ENCODE data around the gene MED13L.

Gene MED13L

GRCh38 chr12:116278667-116279066 is 1.2 kb upstream of the MED13L start:
- Histone ChIP-seq H3K27me3 (ENCODE audit: control insufficient read depth in 1 of 2, insufficient read depth in 2 of 2, low read length in 2 of 2) (no peaks in the 10 kb centered on the region), H3K27ac (ENCODE audit: low read depth, low read length) (no peak overlapping the region), H3K4me1 (ENCODE audit: control insufficient read depth in 1 of 2, insufficient read depth in 2 of 2, low read length in 2 of 2) (peaks cover 13 to 17% of the 10 kb centered on the region in 2 donors), H3K9ac (ENCODE audit: low read depth in 1 of 2, low read length in 2 of 2) (no peak overlapping the region), H3K36me3 (ENCODE audit: control insufficient read depth in 1 of 2, insufficient read depth in 2 of 2, low read length in 2 of 2) (no peaks in the 10 kb centered on the region), H3K4me3 (ENCODE audit: low read depth in 1 of 2, low read length in 2 of 2) (no peak overlapping the region), H3K9me3 (ENCODE audit: control insufficient read depth in 1 of 2, low read length in 2 of 2) (no peaks in the 10 kb centered on the region)

- no peaks in the 10 kb centered on the region for H3K36me3 ChIP-seq (ENCODE audit: control insufficient read depth in 1 of 2, insufficient read depth in 2 of 2, low read length in 2 of 2)
- H3K9me3 ChIP-seq (ENCODE audit: control insufficient read depth in 1 of 2, low read length in 2 of 2) = no peaks in the 10 kb centered on the region
- H3K9ac ChIP-seq (ENCODE audit: low read depth in 1 of 2, low read length in 2 of 2) = peak overlapping the region in 1 of 2 donors; percentile 45
- peak overlapping the region; percentile 47 to 60 for H3K4me3 ChIP-seq (ENCODE audit: low read depth in 1 of 2, low read length in 2 of 2)
- peaks cover 18 to 21% of the 10 kb centered on the region in 2 donors for H3K4me1 ChIP-seq (ENCODE audit: control insufficient read depth in 1 of 2, insufficient read depth in 2 of 2, low read length in 2 of 2)
- no peaks in the 10 kb centered on the region for H3K27me3 ChIP-seq (ENCODE audit: control insufficient read depth in 1 of 2, insufficient read depth in 2 of 2, low read length in 2 of 2)
- no peak overlapping the region for H3K27ac ChIP-seq (ENCODE audit: low read depth, low read length)
Observed at GRCh38 chr12:116278279-116278626, 760 bp upstream of the MED13L start.

GRCh38 chr12:116276652-116277466 is 634 bp downstream of the MED13L start:
- Histone ChIP-seq H3K27me3 (ENCODE audit: control insufficient read depth in 1 of 2, insufficient read depth in 2 of 2, low read length in 2 of 2) (no peaks in the 10 kb centered on the region), H3K36me3 (ENCODE audit: control insufficient read depth in 1 of 2, insufficient read depth in 2 of 2, low read length in 2 of 2) (no peaks in the 10 kb centered on the region), H3K27ac (ENCODE audit: low read depth, low read length) (peak overlapping the region; percentile 83), H3K9me3 (ENCODE audit: control insufficient read depth in 1 of 2, low read length in 2 of 2) (no peaks in the 10 kb centered on the region), H3K9ac (ENCODE audit: low read depth in 1 of 2, low read length in 2 of 2) (peak overlapping the region; percentile 71 to 72), H3K4me3 (ENCODE audit: low read depth in 1 of 2, low read length in 2 of 2) (peak overlapping the region; percentile 74 to 92), H3K4me1 (ENCODE audit: control insufficient read depth in 1 of 2, insufficient read depth in 2 of 2, low read length in 2 of 2) (peaks cover 21 to 22% of the 10 kb centered on the region in 2 donors)

- H3K9ac ChIP-seq (ENCODE audit: low read depth in 1 of 2, low read length in 2 of 2) = no peak overlapping the region
- peaks cover 21 to 26% of the 10 kb centered on the region in 2 donors for H3K4me1 ChIP-seq (ENCODE audit: control insufficient read depth in 1 of 2, insufficient read depth in 2 of 2, low read length in 2 of 2)
- no peak overlapping the region for H3K27ac ChIP-seq (ENCODE audit: low read depth, low read length)
Observed at GRCh38 chr12:116274551-116275375, 2.7 kb downstream of the MED13L start.

GRCh38 chr12:116273813-116274550 is 3.5 kb downstream of the MED13L start:
- Histone ChIP-seq H3K27me3 (ENCODE audit: control insufficient read depth in 1 of 2, insufficient read depth in 2 of 2, low read length in 2 of 2) (no peaks in the 10 kb centered on the region), H3K4me1 (ENCODE audit: control insufficient read depth in 1 of 2, insufficient read depth in 2 of 2, low read length in 2 of 2) (peaks cover 21 to 26% of the 10 kb centered on the region in 2 donors), H3K9me3 (ENCODE audit: control insufficient read depth in 1 of 2, low read length in 2 of 2) (no peaks in the 10 kb centered on the region), H3K9ac (ENCODE audit: low read depth in 1 of 2, low read length in 2 of 2) (no peak overlapping the region), H3K36me3 (ENCODE audit: control insufficient read depth in 1 of 2, insufficient read depth in 2 of 2, low read length in 2 of 2) (no peaks in the 10 kb centered on the region), H3K27ac (ENCODE audit: low read depth, low read length) (no peak overlapping the region), H3K4me3 (ENCODE audit: low read depth in 1 of 2, low read length in 2 of 2) (no peak overlapping the region)

More at GRCh38 chr12:116274551-116275375, 2.7 kb downstream of the MED13L start:
- Histone ChIP-seq H3K4me3 (ENCODE audit: low read depth in 1 of 2, low read length in 2 of 2) (peak overlapping the region; percentile 47 to 92), H3K27me3 (ENCODE audit: control insufficient read depth in 1 of 2, insufficient read depth in 2 of 2, low read length in 2 of 2) (no peaks in the 10 kb centered on the region), H3K36me3 (ENCODE audit: control insufficient read depth in 1 of 2, insufficient read depth in 2 of 2, low read length in 2 of 2) (no peaks in the 10 kb centered on the region), H3K9me3 (ENCODE audit: control insufficient read depth in 1 of 2, low read length in 2 of 2) (no peaks in the 10 kb centered on the region)

- Histone ChIP-seq H3K9me3 (ENCODE audit: control insufficient read depth in 1 of 2, low read length in 2 of 2) (no peaks in the 10 kb centered on the region), H3K36me3 (ENCODE audit: control insufficient read depth in 1 of 2, insufficient read depth in 2 of 2, low read length in 2 of 2) (no peaks in the 10 kb centered on the region), H3K27me3 (ENCODE audit: control insufficient read depth in 1 of 2, insufficient read depth in 2 of 2, low read length in 2 of 2) (no peaks in the 10 kb centered on the region), H3K4me3 (ENCODE audit: low read depth in 1 of 2, low read length in 2 of 2) (no peak overlapping the region), H3K9ac (ENCODE audit: low read depth in 1 of 2, low read length in 2 of 2) (no peak overlapping the region), H3K4me1 (ENCODE audit: control insufficient read depth in 1 of 2, insufficient read depth in 2 of 2, low read length in 2 of 2) (peaks cover 33 to 58% of the 10 kb centered on the region in 2 donors), H3K27ac (ENCODE audit: low read depth, low read length) (no peak overlapping the region)
Observed at GRCh38 chr12:116267948-116268347, 9.5 kb downstream of the MED13L start.

GRCh38 chr12:116266631-116267349 is 10.7 kb downstream of the MED13L start:
- Histone ChIP-seq H3K36me3 (ENCODE audit: control insufficient read depth in 1 of 2, insufficient read depth in 2 of 2, low read length in 2 of 2) (no peaks in the 10 kb centered on the region), H3K9me3 (ENCODE audit: control insufficient read depth in 1 of 2, low read length in 2 of 2) (no peaks in the 10 kb centered on the region), H3K9ac (ENCODE audit: low read depth in 1 of 2, low read length in 2 of 2) (no peak overlapping the region), H3K27ac (ENCODE audit: low read depth, low read length) (no peak overlapping the region), H3K4me1 (ENCODE audit: control insufficient read depth in 1 of 2, insufficient read depth in 2 of 2, low read length in 2 of 2) (peaks cover 34 to 60% of the 10 kb centered on the region in 2 donors), H3K27me3 (ENCODE audit: control insufficient read depth in 1 of 2, insufficient read depth in 2 of 2, low read length in 2 of 2) (no peaks in the 10 kb centered on the region), H3K4me3 (ENCODE audit: low read depth in 1 of 2, low read length in 2 of 2) (peak overlapping the region in 1 of 2 donors; percentile 15)

- H3K9ac ChIP-seq (ENCODE audit: low read depth in 1 of 2, low read length in 2 of 2) = no peak overlapping the region
- peaks cover 40 to 65% of the 10 kb centered on the region in 2 donors for H3K4me1 ChIP-seq (ENCODE audit: control insufficient read depth in 1 of 2, insufficient read depth in 2 of 2, low read length in 2 of 2)
- H3K4me3 ChIP-seq (ENCODE audit: low read depth in 1 of 2, low read length in 2 of 2) = no peak overlapping the region
- H3K36me3 ChIP-seq (ENCODE audit: control insufficient read depth in 1 of 2, insufficient read depth in 2 of 2, low read length in 2 of 2) = no peaks in the 10 kb centered on the region
- no peaks in the 10 kb centered on the region for H3K9me3 ChIP-seq (ENCODE audit: control insufficient read depth in 1 of 2, low read length in 2 of 2)
- no peak overlapping the region for H3K27ac ChIP-seq (ENCODE audit: low read depth, low read length)
- no peaks in the 10 kb centered on the region for H3K27me3 ChIP-seq (ENCODE audit: control insufficient read depth in 1 of 2, insufficient read depth in 2 of 2, low read length in 2 of 2)
Observed at GRCh38 chr12:116266168-116266601, 11.3 kb downstream of the MED13L start.

GRCh38 chr12:116265351-116266147 is 11.9 kb downstream of the MED13L start:
- Histone ChIP-seq H3K4me1 (ENCODE audit: control insufficient read depth in 1 of 2, insufficient read depth in 2 of 2, low read length in 2 of 2) (peaks cover 44 to 70% of the 10 kb centered on the region in 2 donors), H3K36me3 (ENCODE audit: control insufficient read depth in 1 of 2, insufficient read depth in 2 of 2, low read length in 2 of 2) (no peaks in the 10 kb centered on the region), H3K27me3 (ENCODE audit: control insufficient read depth in 1 of 2, insufficient read depth in 2 of 2, low read length in 2 of 2) (no peaks in the 10 kb centered on the region), H3K4me3 (ENCODE audit: low read depth in 1 of 2, low read length in 2 of 2) (no peak overlapping the region), H3K9ac (ENCODE audit: low read depth in 1 of 2, low read length in 2 of 2) (no peak overlapping the region), H3K9me3 (ENCODE audit: control insufficient read depth in 1 of 2, low read length in 2 of 2) (no peaks in the 10 kb centered on the region), H3K27ac (ENCODE audit: low read depth, low read length) (no peak overlapping the region)
